Measurements from ENCODE around the gene COMP. TPM values are rescaled to one million over a fixed set of nuclear protein-coding genes. Genes with fewer than 3 reads are reported as not detected.

The COMP gene
- total RNA-seq, 1 experiment from 2014 or later, result 0.13 TPM

DNA sequence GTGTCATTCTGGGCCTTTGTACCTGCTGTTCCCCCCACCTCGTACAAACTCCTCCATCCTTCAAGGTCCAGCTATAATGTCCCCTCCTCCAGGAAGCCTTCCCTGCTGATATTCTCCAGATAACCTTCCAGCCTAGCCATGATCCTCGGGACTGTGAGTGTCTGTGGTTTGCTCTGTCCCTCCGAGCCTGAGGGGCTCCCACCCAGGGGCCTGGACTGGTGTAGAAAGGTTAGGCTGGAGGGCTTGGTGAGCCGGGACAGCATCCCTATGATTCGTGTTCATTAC, 2.9 kb upstream of the COMP start (continued):
- TF ChIP-seq, protein P1, sequence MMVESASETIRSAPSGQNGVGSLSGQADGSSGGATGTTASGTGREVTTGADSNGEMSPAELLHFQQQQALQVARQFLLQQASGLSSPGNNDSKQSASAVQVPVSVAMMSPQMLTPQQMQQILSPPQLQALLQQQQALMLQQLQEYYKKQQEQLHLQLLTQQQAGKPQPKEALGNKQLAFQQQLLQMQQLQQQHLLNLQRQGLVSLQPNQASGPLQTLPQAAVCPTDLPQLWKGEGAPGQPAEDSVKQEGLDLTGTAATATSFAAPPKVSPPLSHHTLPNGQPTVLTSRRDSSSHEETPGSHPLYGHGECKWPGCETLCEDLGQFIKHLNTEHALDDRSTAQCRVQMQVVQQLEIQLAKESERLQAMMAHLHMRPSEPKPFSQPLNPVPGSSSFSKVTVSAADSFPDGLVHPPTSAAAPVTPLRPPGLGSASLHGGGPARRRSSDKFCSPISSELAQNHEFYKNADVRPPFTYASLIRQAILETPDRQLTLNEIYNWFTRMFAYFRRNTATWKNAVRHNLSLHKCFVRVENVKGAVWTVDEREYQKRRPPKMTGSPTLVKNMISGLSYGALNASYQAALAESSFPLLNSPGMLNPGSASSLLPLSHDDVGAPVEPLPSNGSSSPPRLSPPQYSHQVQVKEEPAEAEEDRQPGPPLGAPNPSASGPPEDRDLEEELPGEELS (CRISPR knock-in tag; IDR thresholded peaks at IDR 0.05), result no peak
- TF ChIP-seq, protein P2, sequence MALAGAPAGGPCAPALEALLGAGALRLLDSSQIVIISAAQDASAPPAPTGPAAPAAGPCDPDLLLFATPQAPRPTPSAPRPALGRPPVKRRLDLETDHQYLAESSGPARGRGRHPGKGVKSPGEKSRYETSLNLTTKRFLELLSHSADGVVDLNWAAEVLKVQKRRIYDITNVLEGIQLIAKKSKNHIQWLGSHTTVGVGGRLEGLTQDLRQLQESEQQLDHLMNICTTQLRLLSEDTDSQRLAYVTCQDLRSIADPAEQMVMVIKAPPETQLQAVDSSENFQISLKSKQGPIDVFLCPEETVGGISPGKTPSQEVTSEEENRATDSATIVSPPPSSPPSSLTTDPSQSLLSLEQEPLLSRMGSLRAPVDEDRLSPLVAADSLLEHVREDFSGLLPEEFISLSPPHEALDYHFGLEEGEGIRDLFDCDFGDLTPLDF (CRISPR knock-in tag; IDR thresholded peaks at IDR 0.05), result no peak
- TF ChIP-seq ZNF416 (CRISPR knock-in tag; IDR thresholded peaks at IDR 0.05) (no peak), PRDM15 (CRISPR knock-in tag; IDR thresholded peaks at IDR 0.05) (no peak), ZNF138 (CRISPR knock-in tag; conservative IDR thresholded peaks at IDR 0.05) (no peak), OVOL2 (CRISPR knock-in tag; IDR thresholded peaks at IDR 0.05; ENCODE audit: borderline replicate concordance) (no peak), EMX1 (CRISPR knock-in tag; IDR thresholded peaks at IDR 0.05) (no peak)
- TF ChIP-seq, protein P3, sequence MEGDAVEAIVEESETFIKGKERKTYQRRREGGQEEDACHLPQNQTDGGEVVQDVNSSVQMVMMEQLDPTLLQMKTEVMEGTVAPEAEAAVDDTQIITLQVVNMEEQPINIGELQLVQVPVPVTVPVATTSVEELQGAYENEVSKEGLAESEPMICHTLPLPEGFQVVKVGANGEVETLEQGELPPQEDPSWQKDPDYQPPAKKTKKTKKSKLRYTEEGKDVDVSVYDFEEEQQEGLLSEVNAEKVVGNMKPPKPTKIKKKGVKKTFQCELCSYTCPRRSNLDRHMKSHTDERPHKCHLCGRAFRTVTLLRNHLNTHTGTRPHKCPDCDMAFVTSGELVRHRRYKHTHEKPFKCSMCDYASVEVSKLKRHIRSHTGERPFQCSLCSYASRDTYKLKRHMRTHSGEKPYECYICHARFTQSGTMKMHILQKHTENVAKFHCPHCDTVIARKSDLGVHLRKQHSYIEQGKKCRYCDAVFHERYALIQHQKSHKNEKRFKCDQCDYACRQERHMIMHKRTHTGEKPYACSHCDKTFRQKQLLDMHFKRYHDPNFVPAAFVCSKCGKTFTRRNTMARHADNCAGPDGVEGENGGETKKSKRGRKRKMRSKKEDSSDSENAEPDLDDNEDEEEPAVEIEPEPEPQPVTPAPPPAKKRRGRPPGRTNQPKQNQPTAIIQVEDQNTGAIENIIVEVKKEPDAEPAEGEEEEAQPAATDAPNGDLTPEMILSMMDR (IDR thresholded peaks at IDR 0.05), result no peak

- H3K27me3 Mint-ChIP-seq (ENCODE audit: low read depth), result peaks cover 84% of the 10 kb centered on the region
- TF ChIP-seq RELA (CRISPR knock-in tag; IDR thresholded peaks at IDR 0.05; ENCODE audit: borderline replicate concordance) (no peak), IRF2 (CRISPR knock-in tag; IDR thresholded peaks at IDR 0.05; ENCODE audit: borderline replicate concordance, low read depth) (no peak), JUN (CRISPR knock-in tag; IDR thresholded peaks at IDR 0.05) (no peak), USF1 (CRISPR knock-in tag; IDR thresholded peaks at IDR 0.05) (no peak), PRRX2 (CRISPR knock-in tag; IDR thresholded peaks at IDR 0.05) (no peak), NR3C1 (CRISPR knock-in tag; conservative IDR thresholded peaks at IDR 0.05; ENCODE audit: low read depth) (no peak), SMAD3 (CRISPR knock-in tag; IDR thresholded peaks at IDR 0.05; ENCODE audit: borderline replicate concordance) (no peak), ZNF396 (CRISPR knock-in tag; IDR thresholded peaks at IDR 0.05; ENCODE audit: borderline replicate concordance) (no peak), NFATC4 (CRISPR knock-in tag; IDR thresholded peaks at IDR 0.05) (no peak), TEAD4 (CRISPR knock-in tag; IDR thresholded peaks at IDR 0.05) (no peak), JAZF1 (CRISPR knock-in tag; IDR thresholded peaks at IDR 0.05) (no peak), OVOL2 (CRISPR knock-in tag; IDR thresholded peaks at IDR 0.05; ENCODE audit: borderline replicate concordance) (no peak), MAX (CRISPR knock-in tag; IDR thresholded peaks at IDR 0.05) (no peak)
- TF ChIP-seq, protein P4, sequence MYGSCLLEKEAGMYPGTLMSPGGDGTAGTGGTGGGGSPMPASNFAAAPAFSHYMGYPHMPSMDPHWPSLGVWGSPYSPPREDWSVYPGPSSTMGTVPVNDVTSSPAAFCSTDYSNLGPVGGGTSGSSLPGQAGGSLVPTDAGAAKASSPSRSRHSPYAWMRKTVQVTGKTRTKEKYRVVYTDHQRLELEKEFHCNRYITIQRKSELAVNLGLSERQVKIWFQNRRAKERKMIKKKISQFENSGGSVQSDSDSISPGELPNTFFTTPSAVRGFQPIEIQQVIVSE (CRISPR knock-in tag; IDR thresholded peaks at IDR 0.05; ENCODE audit: borderline replicate concordance), result no peak
- TF ChIP-seq, protein P5, sequence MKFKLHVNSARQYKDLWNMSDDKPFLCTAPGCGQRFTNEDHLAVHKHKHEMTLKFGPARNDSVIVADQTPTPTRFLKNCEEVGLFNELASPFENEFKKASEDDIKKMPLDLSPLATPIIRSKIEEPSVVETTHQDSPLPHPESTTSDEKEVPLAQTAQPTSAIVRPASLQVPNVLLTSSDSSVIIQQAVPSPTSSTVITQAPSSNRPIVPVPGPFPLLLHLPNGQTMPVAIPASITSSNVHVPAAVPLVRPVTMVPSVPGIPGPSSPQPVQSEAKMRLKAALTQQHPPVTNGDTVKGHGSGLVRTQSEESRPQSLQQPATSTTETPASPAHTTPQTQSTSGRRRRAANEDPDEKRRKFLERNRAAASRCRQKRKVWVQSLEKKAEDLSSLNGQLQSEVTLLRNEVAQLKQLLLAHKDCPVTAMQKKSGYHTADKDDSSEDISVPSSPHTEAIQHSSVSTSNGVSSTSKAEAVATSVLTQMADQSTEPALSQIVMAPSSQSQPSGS (CRISPR knock-in tag; IDR thresholded peaks at IDR 0.05; ENCODE audit: borderline replicate concordance, low read depth), result no peak
- TF ChIP-seq, protein P6, sequence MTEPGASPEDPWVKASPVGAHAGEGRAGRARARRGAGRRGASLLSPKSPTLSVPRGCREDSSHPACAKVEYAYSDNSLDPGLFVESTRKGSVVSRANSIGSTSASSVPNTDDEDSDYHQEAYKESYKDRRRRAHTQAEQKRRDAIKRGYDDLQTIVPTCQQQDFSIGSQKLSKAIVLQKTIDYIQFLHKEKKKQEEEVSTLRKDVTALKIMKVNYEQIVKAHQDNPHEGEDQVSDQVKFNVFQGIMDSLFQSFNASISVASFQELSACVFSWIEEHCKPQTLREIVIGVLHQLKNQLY (CRISPR knock-in tag; IDR thresholded peaks at IDR 0.05), result no peak
Measured at GRCh38 chr19:18793144-18794028, 2.3 kb upstream of the COMP start.

More at GRCh38 chr19:18793144-18794028, 2.3 kb upstream of the COMP start:
- Mint-ChIP-seq H3K4me1 (peaks cover 11% of the 10 kb centered on the region), H3K9me3 (no peaks in the 10 kb centered on the region), H3K4me3 (no peak overlapping the region), H3K27ac (no peak overlapping the region), H3K36me3 (no peaks in the 10 kb centered on the region)
- DNase-seq (ENCODE audit: low spot score) (no peak), ATAC-seq (no peak)
- CTCF ChIA-PET, result interaction anchor here (1.0 to 1.4 kb wide), 3 partner anchors 13 to 53 kb away, joined by 4 to 7 read pairs (median 4); partner anchors contain the start of gene UPF1
- POLR2A ChIA-PET, result no interaction called here

Data from WTC11 (cell line).